GM12878 (cell line): Measurements from ENCODE around the gene UVRAG. TPM values are rescaled to one million over a fixed set of nuclear protein-coding genes. Genes with fewer than 3 reads are reported as not detected.

ENCODE experiments used
- ATAC-seq: fragments of 200-7000 bp; cut with Tn5 transposase; 3 replicates; pipeline ENCODE4 v1.9.1; 2020; ENCODE audit warnings: mild to moderate bottlenecking, moderate library complexity
- BruUV-seq: library from RNA; stranded (reverse); fragments of 400-500 nt; replicated peaks from 2 replicates; lab custom pipeline; 2021; lab: Mats Ljungman, UMichigan
- CTCF ChIA-PET: fragments of 300-600 bp; sonication (Branson Sonifier 250); formaldehyde crosslinking; extraction: SDS; loops from one replicate; lab custom pipeline; 2021; ENCODE audit warnings: inconsistent platforms; lab: Yijun Ruan, JAX
- POLR2A ChIA-PET: fragments of 350-600 bp; formaldehyde crosslinking; extraction: SDS; loops from one replicate; lab custom pipeline; 2021; ENCODE audit warnings: inconsistent platforms; lab: Charles Lee
- RAD21 ChIA-PET: fragments of 300-600 bp; sonication (Branson Sonifier 250); formaldehyde crosslinking; loops from one replicate; lab custom pipeline; 2023; ENCODE audit warnings: antibody characterized with exemption; ENCODE audit not compliant: unreplicated experiment; lab: Charles Lee
- SMC1A ChIA-PET: fragments of 300-600 bp; sonication (Branson Sonifier 250); formaldehyde crosslinking; loops from one replicate; lab custom pipeline; 2023; ENCODE audit not compliant: unreplicated experiment, uncharacterized antibody; lab: Charles Lee
- DNase-seq: peaks from one replicate; pipeline ENCODE4 v3.0.0-alpha.2; 2011; ENCODE audit warnings: low read depth, low spot score
- FAIRE-seq: peaks from 3 replicates; lab custom pipeline; 2011; peaks lifted over from hg19 to GRCh38; lab: Jason Lieb, UNC
- H2AFZ ChIP-seq: 2 replicates; pipeline ENCODE4 v1.6.0; 2011; ENCODE audit warnings: low read depth, low read length, control low read depth; ENCODE audit not compliant: control insufficient read depth
- H3K27ac ChIP-seq: 2 replicates; pipeline ENCODE4 v1.5.1; 2011; ENCODE audit warnings: control low read depth; ENCODE audit not compliant: control insufficient read depth, insufficient read depth
- H3K27me3 ChIP-seq, 2 experiments: replicated peaks in 1 of 2; 2 replicates each; pipeline versions ENCODE4 v1.6.0 to v1.6.1; 2011; ENCODE audit warnings: low read length in 1 of 2; ENCODE audit not compliant: control insufficient read depth in 2 of 2, insufficient read depth in 2 of 2
- H3K36me3 ChIP-seq, 2 experiments: 2 replicates each; pipeline ENCODE4 v1.5.1; 2011; ENCODE audit warnings: low read length in 1 of 2; ENCODE audit not compliant: control insufficient read depth in 2 of 2, insufficient read depth in 2 of 2
- H3K4me1 ChIP-seq: 2 replicates; pipeline ENCODE4 v1.6.1; 2011; ENCODE audit warnings: mild to moderate bottlenecking, low read length, moderate library complexity, mixed read lengths; ENCODE audit not compliant: control insufficient read depth, insufficient read depth
- H3K4me2 ChIP-seq: 2 replicates; pipeline ENCODE4 v1.6.0; 2011; ENCODE audit warnings: control low read depth; ENCODE audit not compliant: control insufficient read depth, insufficient read depth
- H3K4me3 ChIP-seq: fragments of 200-600 bp; sonication (generic); 2 replicates; pipeline ENCODE4 v1.5.1; 2016
- H3K79me2 ChIP-seq: 2 replicates; pipeline ENCODE4 v1.6.0; 2011; ENCODE audit warnings: low read length; ENCODE audit not compliant: control insufficient read depth, insufficient read depth
- H3K9ac ChIP-seq: 2 replicates; pipeline ENCODE4 v1.8.0; 2011; ENCODE audit warnings: low read length, control low read depth, mixed read lengths; ENCODE audit not compliant: control insufficient read depth, insufficient read depth
- H3K9me3 ChIP-seq: replicated peaks from 3 replicates; pipeline ENCODE4 v1.5.1; 2011; ENCODE audit warnings: mild to moderate bottlenecking, low read length; ENCODE audit not compliant: control insufficient read depth, insufficient read depth
- H4K20me1 ChIP-seq: 2 replicates; pipeline ENCODE4 v1.6.0; 2011; ENCODE audit not compliant: control insufficient read depth, insufficient read depth
- ATF7 ChIP-seq: fragments of 450-650 bp; IDR thresholded peaks from 2 replicates; pipeline ENCODE4 v1.6.1; 2016; ENCODE audit warnings: low read depth, mild to moderate bottlenecking
- BHLHE40 ChIP-seq, 2 experiments: fragments of 450-650 bp in 1 of 2; IDR thresholded peaks; 2 replicates each; pipeline ENCODE4 v1.6.1; 2011 to 2017; ENCODE audit warnings: low read depth in 2 of 2, borderline replicate concordance in 1 of 2, improper control_type of control experiment in 1 of 2, low read length in 1 of 2, mild to moderate bottlenecking in 1 of 2
- CBFB ChIP-seq: IDR thresholded peaks from 2 replicates; pipeline ENCODE4 v1.6.1; 2016; ENCODE audit warnings: antibody characterized with exemption, low read depth
- E2F4 ChIP-seq: IDR thresholded peaks from 2 replicates; pipeline ENCODE4 v1.6.1; 2012; ENCODE audit warnings: low read depth, low read length, improper control_type of control experiment
- HDAC6 ChIP-seq: fragments of 200-600 bp; sonication (generic); IDR thresholded peaks from one replicate; pipeline ENCODE4 v1.8.0; 2017; ENCODE audit warnings: antibody characterized with exemption; ENCODE audit not compliant: unreplicated experiment
- SIX5 ChIP-seq: IDR thresholded peaks from 2 replicates; pipeline ENCODE4 v1.6.1; 2011; ENCODE audit warnings: mild to moderate bottlenecking, low read depth, low read length, moderate library complexity; ENCODE audit not compliant: severe bottlenecking
- YY1 ChIP-seq: IDR thresholded peaks from 2 replicates; pipeline ENCODE4 v1.6.1; 2011; ENCODE audit warnings: low read depth, mild to moderate bottlenecking, low read length
- WGBS: methylation state at CpG from one replicate; pipeline ENCODE4 v1.1.6; 2016; ENCODE audit warnings: low lambda C conversion rate; ENCODE audit not compliant: insufficient replicate concordance, insufficient coverage; ENCODE audit errors: missing lambda C conversion rate; 5-methylcytosine and 5-hydroxymethylcytosine counted together
- in situ Hi-C: fragments of 300-500 bp; cut with MboI; formaldehyde crosslinking; loops from 9 replicates; pipeline ENCODE4 v1.14.3; 2018; ENCODE audit warnings: mixed read lengths
- intact Hi-C: fragments of 100-400 bp; cut with micrococcal nuclease; formaldehyde crosslinking; loops from one replicate; pipeline ENCODE4 v1.14.2; 2022; ENCODE audit not compliant: unreplicated experiment
- polyA plus RNA-seq, 11 experiments: library from polyadenylated mRNA; depleted of rRNA in 4 of 11; unstranded in 6 of 11; stranded (reverse) in 5 of 11; fragments of >200 nt; fragmentation: Nextera tagmentation in 4 of 11; fragmentation: Illumina TruSeq in 1 of 11; extraction: Ambion mirVana in 4 of 11; extraction: Trizol in 1 of 11; gene quantifications; 1 replicate in 1 of 11; 2 replicates in 10 of 11; pipeline versions ENCODE4 v1.2.1 to v1.2.3, GENCODE V29; 2011 to 2016; ENCODE audit warnings: inconsistent platforms in 2 of 11, missing spikeins in 2 of 11, low read depth in 1 of 11
- total RNA-seq, 4 experiments: library from RNA; depleted of rRNA in 3 of 4; stranded (reverse); fragments of >200 nt in 3 of 4; fragmentation: Illumina TruSeq in 1 of 4; extraction: Trizol in 1 of 4; gene quantifications; 2 replicates each; pipeline versions ENCODE4 v1.2.1 to v1.2.3, GENCODE V29; 2013 to 2021
- TF ChIP-seq, protein P1 (sequence below): fragments of 450-650 bp; IDR thresholded peaks from 2 replicates; pipeline ENCODE4 v1.6.1; 2016; ENCODE audit warnings: mild to moderate bottlenecking
- TF ChIP-seq, protein P2 (sequence below): fragments of 450-650 bp; IDR thresholded peaks from 2 replicates; pipeline ENCODE4 v1.6.1; 2018; ENCODE audit warnings: mild to moderate bottlenecking, low read depth, moderate library complexity; ENCODE audit not compliant: partially characterized antibody
- TF ChIP-seq, protein P3 (sequence below): fragments of 450-650 bp; IDR thresholded peaks from 2 replicates; pipeline ENCODE4 v1.6.1; 2017; ENCODE audit warnings: antibody characterized with exemption, mild to moderate bottlenecking, moderate library complexity
- TF ChIP-seq, protein P4 (sequence below): fragments of 450-650 bp; IDR thresholded peaks from 2 replicates; pipeline ENCODE4 v1.6.1; 2017; ENCODE audit warnings: mild to moderate bottlenecking, moderate library complexity

UVRAG gene
- total and polyA plus RNA-seq, 10 of the 15 experiments (the other 5 are each of a cell fraction or from before 2014, with no cell fraction given): 7.0 to 43.4 (median 37.0) TPM

- Histone ChIP-seq H3K36me3 (peaks cover 0 to 12% of the 10 kb centered on the region in 2 experiments; a peak in 1 of 4 replicates), H3K4me1 (no peaks in the 10 kb centered on the region), H3K27ac (no peak overlapping the region), H3K79me2 (no peaks in the 10 kb centered on the region; the same call in 1 of the 2 replicates), H3K27me3 (no peaks in the 10 kb centered on the region), H3K4me2 (no peak overlapping the region), H4K20me1 (no peaks in the 10 kb centered on the region), H3K4me3 (no peak overlapping the region), H2AFZ (no peak overlapping the region), H3K9me3 (no peaks in the 10 kb centered on the region), H3K9ac (no peak overlapping the region)
- BruUV-seq: no TSS peak
- SMC1A ChIA-PET: interaction anchor here (0.7 to 1.9 kb wide), 4 partner anchors 10 to 208 kb away, joined by 3 to 5 read pairs (median 4); no protein-coding TSS in a partner anchor
- no peak for DNase-seq
- intact Hi-C loops: no loop called here
- 95% methylated on average over 1 of the region's 1 CpG for WGBS
- FAIRE-seq: no peak
- POLR2A ChIA-PET: interaction anchor here (1.2 kb wide), 1 partner anchor 26 kb away, joined by 3 read pairs; no protein-coding TSS in a partner anchor
- RAD21 ChIA-PET: no interaction called here
- CTCF ChIA-PET: interaction anchor here (1.4 kb wide), 1 partner anchor 14 kb away, joined by 4 read pairs; no protein-coding TSS in a partner anchor
- in situ Hi-C loops: no loop called here
- no peak for ATAC-seq
- TF ChIP-seq HDAC6 (no peak), E2F4 (no peak), CBFB (no peak), BHLHE40 (IDR thresholded peaks at IDR 0.05; ENCODE audit: borderline replicate concordance in 1 of 2, low read depth in 2 of 2, low read length in 1 of 2) (no peak), SIX5 (no peak), YY1 (no peak), ATF7 (no peak)
- TF ChIP-seq, protein P1, sequence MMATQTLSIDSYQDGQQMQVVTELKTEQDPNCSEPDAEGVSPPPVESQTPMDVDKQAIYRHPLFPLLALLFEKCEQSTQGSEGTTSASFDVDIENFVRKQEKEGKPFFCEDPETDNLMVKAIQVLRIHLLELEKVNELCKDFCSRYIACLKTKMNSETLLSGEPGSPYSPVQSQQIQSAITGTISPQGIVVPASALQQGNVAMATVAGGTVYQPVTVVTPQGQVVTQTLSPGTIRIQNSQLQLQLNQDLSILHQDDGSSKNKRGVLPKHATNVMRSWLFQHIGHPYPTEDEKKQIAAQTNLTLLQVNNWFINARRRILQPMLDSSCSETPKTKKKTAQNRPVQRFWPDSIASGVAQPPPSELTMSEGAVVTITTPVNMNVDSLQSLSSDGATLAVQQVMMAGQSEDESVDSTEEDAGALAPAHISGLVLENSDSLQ: no peak
- TF ChIP-seq, protein P2, sequence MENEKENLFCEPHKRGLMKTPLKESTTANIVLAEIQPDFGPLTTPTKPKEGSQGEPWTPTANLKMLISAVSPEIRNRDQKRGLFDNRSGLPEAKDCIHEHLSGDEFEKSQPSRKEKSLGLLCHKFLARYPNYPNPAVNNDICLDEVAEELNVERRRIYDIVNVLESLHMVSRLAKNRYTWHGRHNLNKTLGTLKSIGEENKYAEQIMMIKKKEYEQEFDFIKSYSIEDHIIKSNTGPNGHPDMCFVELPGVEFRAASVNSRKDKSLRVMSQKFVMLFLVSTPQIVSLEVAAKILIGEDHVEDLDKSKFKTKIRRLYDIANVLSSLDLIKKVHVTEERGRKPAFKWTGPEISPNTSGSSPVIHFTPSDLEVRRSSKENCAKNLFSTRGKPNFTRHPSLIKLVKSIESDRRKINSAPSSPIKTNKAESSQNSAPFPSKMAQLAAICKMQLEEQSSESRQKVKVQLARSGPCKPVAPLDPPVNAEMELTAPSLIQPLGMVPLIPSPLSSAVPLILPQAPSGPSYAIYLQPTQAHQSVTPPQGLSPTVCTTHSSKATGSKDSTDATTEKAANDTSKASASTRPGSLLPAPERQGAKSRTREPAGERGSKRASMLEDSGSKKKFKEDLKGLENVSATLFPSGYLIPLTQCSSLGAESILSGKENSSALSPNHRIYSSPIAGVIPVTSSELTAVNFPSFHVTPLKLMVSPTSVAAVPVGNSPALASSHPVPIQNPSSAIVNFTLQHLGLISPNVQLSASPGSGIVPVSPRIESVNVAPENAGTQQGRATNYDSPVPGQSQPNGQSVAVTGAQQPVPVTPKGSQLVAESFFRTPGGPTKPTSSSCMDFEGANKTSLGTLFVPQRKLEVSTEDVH: no peak
- TF ChIP-seq, protein P3, sequence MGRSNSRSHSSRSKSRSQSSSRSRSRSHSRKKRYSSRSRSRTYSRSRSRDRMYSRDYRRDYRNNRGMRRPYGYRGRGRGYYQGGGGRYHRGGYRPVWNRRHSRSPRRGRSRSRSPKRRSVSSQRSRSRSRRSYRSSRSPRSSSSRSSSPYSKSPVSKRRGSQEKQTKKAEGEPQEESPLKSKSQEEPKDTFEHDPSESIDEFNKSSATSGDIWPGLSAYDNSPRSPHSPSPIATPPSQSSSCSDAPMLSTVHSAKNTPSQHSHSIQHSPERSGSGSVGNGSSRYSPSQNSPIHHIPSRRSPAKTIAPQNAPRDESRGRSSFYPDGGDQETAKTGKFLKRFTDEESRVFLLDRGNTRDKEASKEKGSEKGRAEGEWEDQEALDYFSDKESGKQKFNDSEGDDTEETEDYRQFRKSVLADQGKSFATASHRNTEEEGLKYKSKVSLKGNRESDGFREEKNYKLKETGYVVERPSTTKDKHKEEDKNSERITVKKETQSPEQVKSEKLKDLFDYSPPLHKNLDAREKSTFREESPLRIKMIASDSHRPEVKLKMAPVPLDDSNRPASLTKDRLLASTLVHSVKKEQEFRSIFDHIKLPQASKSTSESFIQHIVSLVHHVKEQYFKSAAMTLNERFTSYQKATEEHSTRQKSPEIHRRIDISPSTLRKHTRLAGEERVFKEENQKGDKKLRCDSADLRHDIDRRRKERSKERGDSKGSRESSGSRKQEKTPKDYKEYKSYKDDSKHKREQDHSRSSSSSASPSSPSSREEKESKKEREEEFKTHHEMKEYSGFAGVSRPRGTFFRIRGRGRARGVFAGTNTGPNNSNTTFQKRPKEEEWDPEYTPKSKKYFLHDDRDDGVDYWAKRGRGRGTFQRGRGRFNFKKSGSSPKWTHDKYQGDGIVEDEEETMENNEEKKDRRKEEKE: no peak
- TF ChIP-seq, protein P4, sequence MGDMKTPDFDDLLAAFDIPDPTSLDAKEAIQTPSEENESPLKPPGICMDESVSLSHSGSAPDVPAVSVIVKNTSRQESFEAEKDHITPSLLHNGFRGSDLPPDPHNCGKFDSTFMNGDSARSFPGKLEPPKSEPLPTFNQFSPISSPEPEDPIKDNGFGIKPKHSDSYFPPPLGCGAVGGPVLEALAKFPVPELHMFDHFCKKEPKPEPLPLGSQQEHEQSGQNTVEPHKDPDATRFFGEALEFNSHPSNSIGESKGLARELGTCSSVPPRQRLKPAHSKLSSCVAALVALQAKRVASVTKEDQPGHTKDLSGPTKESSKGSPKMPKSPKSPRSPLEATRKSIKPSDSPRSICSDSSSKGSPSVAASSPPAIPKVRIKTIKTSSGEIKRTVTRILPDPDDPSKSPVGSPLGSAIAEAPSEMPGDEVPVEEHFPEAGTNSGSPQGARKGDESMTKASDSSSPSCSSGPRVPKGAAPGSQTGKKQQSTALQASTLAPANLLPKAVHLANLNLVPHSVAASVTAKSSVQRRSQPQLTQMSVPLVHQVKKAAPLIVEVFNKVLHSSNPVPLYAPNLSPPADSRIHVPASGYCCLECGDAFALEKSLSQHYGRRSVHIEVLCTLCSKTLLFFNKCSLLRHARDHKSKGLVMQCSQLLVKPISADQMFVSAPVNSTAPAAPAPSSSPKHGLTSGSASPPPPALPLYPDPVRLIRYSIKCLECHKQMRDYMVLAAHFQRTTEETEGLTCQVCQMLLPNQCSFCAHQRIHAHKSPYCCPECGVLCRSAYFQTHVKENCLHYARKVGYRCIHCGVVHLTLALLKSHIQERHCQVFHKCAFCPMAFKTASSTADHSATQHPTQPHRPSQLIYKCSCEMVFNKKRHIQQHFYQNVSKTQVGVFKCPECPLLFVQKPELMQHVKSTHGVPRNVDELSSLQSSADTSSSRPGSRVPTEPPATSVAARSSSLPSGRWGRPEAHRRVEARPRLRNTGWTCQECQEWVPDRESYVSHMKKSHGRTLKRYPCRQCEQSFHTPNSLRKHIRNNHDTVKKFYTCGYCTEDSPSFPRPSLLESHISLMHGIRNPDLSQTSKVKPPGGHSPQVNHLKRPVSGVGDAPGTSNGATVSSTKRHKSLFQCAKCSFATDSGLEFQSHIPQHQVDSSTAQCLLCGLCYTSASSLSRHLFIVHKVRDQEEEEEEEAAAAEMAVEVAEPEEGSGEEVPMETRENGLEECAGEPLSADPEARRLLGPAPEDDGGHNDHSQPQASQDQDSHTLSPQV: no peak
Observed at GRCh38 chr11:76105637-76106036, 290.6 kb downstream of the UVRAG start.
